Kidney (tissue), 14 donors: ENCODE results near the gene NLRX1. TPM values are rescaled to one million over a fixed set of nuclear protein-coding genes. Genes with fewer than 3 reads are reported as not detected.
"Not testable (repeated sequence)": the region's sequence is repeated elsewhere in the genome, so short reads cannot be mapped to it uniquely, and the experiment has no call there.

ENCODE experiments used
- DNase-seq, 5 donors: peaks; one replicate each; pipeline ENCODE4 v3.0.0-alpha.2; 2013 to 2020
- FAIRE-seq: peaks from 2 replicates; lab custom pipeline; 2012; peaks lifted over from hg19 to GRCh38; lab: Jason Lieb, UNC
- H3K27ac ChIP-seq, 2 donors: one replicate each; pipeline ENCODE4 v1.7.0; 2013; ENCODE audit warnings: low read depth in 2 of 2, low read length in 2 of 2, inconsistent platforms in 1 of 2
- H3K27me3 ChIP-seq: one replicate; pipeline ENCODE4 v1.7.1; 2013; ENCODE audit warnings: low read length, inconsistent platforms; ENCODE audit not compliant: control insufficient read depth, insufficient read depth
- H3K36me3 ChIP-seq, 3 donors: one replicate each; pipeline versions ENCODE4 v1.7.0 to v1.7.1; 2013; ENCODE audit warnings: low read length in 3 of 3, control low read depth in 1 of 3, inconsistent platforms in 1 of 3; ENCODE audit not compliant: insufficient read depth in 3 of 3, control insufficient read depth in 2 of 3
- H3K4me1 ChIP-seq, 3 donors: one replicate each; pipeline versions ENCODE4 v1.7.0 to v1.7.1; 2013; ENCODE audit warnings: low read length in 3 of 3, inconsistent platforms in 1 of 3, low read depth in 1 of 3; ENCODE audit not compliant: control insufficient read depth in 2 of 3, insufficient read depth in 2 of 3
- H3K4me3 ChIP-seq, 3 donors: one replicate each; pipeline versions ENCODE4 v1.7.0 to v1.8.1; 2013; ENCODE audit warnings: low read length in 3 of 3, control low read depth in 1 of 3, inconsistent platforms in 1 of 3
- H3K9ac ChIP-seq, 3 donors: one replicate each; pipeline versions ENCODE4 v1.7.0 to v1.7.1; 2013; ENCODE audit warnings: low read length in 3 of 3, control low read depth in 1 of 3, inconsistent platforms in 1 of 3
- H3K9me3 ChIP-seq, 3 donors: one replicate each; pipeline versions ENCODE4 v1.7.0 to v1.7.1; 2013; ENCODE audit warnings: low read length in 3 of 3, control low read depth in 1 of 3, inconsistent platforms in 1 of 3; ENCODE audit not compliant: control insufficient read depth in 2 of 3, insufficient read depth in 1 of 3
- CTCF ChIP-seq: IDR thresholded peaks from 3 replicates; pipeline ENCODE4 v1.5.1; 2012; ENCODE audit warnings: mild to moderate bottlenecking, moderate library complexity, borderline replicate concordance; ENCODE audit not compliant: insufficient read depth; ENCODE audit errors: extremely low read depth
- intact Hi-C: fragments of 100-400 bp; cut with DNase I; formaldehyde crosslinking; loops from one replicate; pipeline ENCODE4 v1.11.1; 2022
- polyA plus RNA-seq: library from polyadenylated mRNA; stranded (reverse); fragments of 350-450 nt; fragmentation: Illumina TruSeq; extraction: RNeasy Lipid Tissue Mini Kit (QIAGEN cat#74804); gene quantifications from one replicate; pipeline ENCODE4 v1.2.3, GENCODE V29; 2014; ENCODE audit warnings: low read depth, low replicate concordance; ENCODE audit not compliant: insufficient read depth
- total RNA-seq: library from RNA; stranded (reverse); fragmentation: NEBNext Ultra II Directional; extraction: Animal tissue kit (Norgen Biotek cat#: 25700); gene quantifications from one replicate; pipeline ENCODE4 v1.2.1, GENCODE V29; 2021
- donor health status: control.
- donor health status: control.
- donor health status: control.
- donor health status: control.
- donor health status: control.
- donor health status: DM: yes; HTN: yes; CAD: no.
- donor health status: Normal renal cell carcinoma (clear cell type).

Gene NLRX1
- total and polyA plus RNA-seq, 2 donors from 2014 or later = 11.9 to 21.2 TPM

DNA sequence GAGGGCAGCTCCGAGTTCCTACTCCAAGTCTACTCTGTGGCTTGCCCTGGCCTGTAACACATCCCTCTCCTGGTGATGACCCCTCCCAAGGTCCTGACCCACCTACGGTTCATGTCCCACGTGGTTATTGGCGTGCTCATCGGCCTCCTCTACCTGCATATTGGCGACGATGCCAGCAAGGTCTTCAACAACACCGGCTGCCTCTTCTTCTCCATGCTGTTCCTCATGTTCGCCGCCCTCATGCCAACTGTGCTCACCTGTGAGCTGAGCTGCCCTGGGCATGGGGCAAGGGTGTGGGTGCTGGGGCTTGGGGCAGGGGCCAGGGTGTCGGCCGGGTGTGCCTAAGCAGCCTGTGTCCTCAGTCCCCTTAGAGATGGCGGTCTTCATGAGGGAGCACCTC, 10.1 kb upstream of the NLRX1 start:
- DNase-seq (no peak), FAIRE-seq (no peak)
- H3K36me3 ChIP-seq = no peaks in the 10 kb centered on the region
- H3K27ac ChIP-seq = no peak overlapping the region
- H3K9ac ChIP-seq = no peak overlapping the region
- H3K4me3 ChIP-seq = no peak overlapping the region
- TF ChIP-seq CTCF = no peak
- intact Hi-C loops = no loop called here
- H3K27me3 ChIP-seq = no peaks in the 10 kb centered on the region
- no peaks in the 10 kb centered on the region for H3K4me1 ChIP-seq
- no peaks in the 10 kb centered on the region for H3K9me3 ChIP-seq

GRCh38 chr11:119160151-119160550, 8.4 kb upstream of the NLRX1 start:
- Histone ChIP-seq H3K9ac (no peak overlapping the region), H3K4me3 (no peak overlapping the region), H3K27me3 (no peaks in the 10 kb centered on the region), H3K4me1 (no peaks in the 10 kb centered on the region), H3K36me3 (no peaks in the 10 kb centered on the region), H3K9me3 (no peaks in the 10 kb centered on the region), H3K27ac (no peak overlapping the region)
- intact Hi-C loops = no loop called here
- FAIRE-seq (no peak), DNase-seq (no peak)
- TF ChIP-seq CTCF = no peak

GRCh38 chr11:119161871-119162270, 6.7 kb upstream of the NLRX1 start:
- H3K4me1 ChIP-seq = no peaks in the 10 kb centered on the region
- FAIRE-seq (no peak), DNase-seq (no peak)
- no peaks in the 10 kb centered on the region for H3K9me3 ChIP-seq
- H3K36me3 ChIP-seq = no peaks in the 10 kb centered on the region
- TF ChIP-seq CTCF = no peak
- H3K27ac ChIP-seq = no peak overlapping the region
- intact Hi-C loops = no loop called here
- H3K9ac ChIP-seq = no peak overlapping the region
- no peaks in the 10 kb centered on the region for H3K27me3 ChIP-seq
- H3K4me3 ChIP-seq = no peak overlapping the region

- Histone ChIP-seq H3K4me1 (peaks cover 0 to 5% (median 2%) of the 10 kb centered on the region in 3 donors), H3K9ac (no peak overlapping the region), H3K36me3 (no peaks in the 10 kb centered on the region), H3K27ac (no peak overlapping the region), H3K9me3 (no peaks in the 10 kb centered on the region), H3K4me3 (no peak overlapping the region), H3K27me3 (no peaks in the 10 kb centered on the region)
- DNase-seq (peak in 3 of 5 donors; percentile 68 to 82 (median 78)), FAIRE-seq (no peak)
- intact Hi-C loops = no loop called here
- TF ChIP-seq CTCF = no peak
Observed at GRCh38 chr11:119166368-119167076, 2.0 kb upstream of the NLRX1 start.

GRCh38 chr11:119167077-119167458, 1.5 kb upstream of the NLRX1 start:
- H3K4me3 ChIP-seq, H3K9ac ChIP-seq, FAIRE-seq, H3K27ac ChIP-seq, H3K27me3 ChIP-seq, DNase-seq, intact Hi-C loops, H3K36me3 ChIP-seq, H3K4me1 ChIP-seq, H3K9me3 ChIP-seq: not testable (repeated sequence)
